ENCODE data around the gene DHRS3. TPM values are rescaled to one million over a fixed set of nuclear protein-coding genes. Genes with fewer than 3 reads are reported as not detected.
"Not testable (repeated sequence)": the region's sequence is repeated elsewhere in the genome, so short reads cannot be mapped to it uniquely, and the experiment has no call there.

DHRS3 gene
- total RNA-seq, 1 donor from 2014 or later, result 214 TPM

DNA sequence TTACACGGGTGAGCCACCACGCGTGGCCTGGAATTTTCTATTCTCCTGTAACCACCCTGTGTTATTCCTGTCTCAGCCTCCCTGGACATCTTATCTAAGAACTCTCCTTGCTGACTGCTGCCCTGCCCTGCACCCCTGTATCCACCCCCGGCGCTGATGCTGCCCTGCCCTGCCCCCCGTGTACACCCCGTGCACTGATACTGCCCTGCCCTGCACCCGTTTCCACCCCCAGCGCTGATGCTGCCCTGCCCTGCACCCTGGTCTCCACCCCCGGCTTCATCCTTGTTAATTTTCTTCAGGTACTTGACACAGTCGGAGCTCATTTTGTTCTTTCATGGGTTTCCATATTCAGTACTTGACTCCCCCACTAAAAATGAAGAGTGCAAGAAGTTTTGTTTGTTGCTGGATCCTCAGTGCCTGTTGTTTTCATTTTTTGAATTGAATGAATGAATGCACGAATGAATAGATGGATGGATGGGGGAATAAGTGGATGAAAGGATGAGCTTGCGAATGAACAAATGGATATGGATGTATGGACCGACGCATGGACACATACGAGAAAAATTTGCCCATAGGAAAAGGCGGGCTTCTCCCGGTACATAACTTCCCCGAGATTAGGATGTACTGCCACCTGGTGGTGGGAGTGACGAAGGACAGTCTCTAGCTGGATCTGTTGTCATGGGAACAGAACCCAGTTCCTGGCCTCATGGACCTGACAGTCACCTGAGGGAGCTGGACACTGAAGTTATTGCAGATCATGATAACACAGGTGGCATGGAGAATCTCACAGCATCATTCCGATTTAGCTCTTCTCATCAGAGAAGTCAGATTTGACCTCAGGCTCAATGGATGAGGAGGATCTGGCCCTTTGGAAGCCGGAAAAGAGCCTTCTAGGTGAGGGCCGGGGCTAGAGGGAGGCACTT, 40.8 kb upstream of the DHRS3 start:
- H3K9me3 Mint-ChIP-seq (ENCODE audit: low read depth), result peaks cover 14% of the 10 kb centered on the region
- peaks cover 26% of the 10 kb centered on the region for H3K4me1 Mint-ChIP-seq (ENCODE audit: low read depth)
- no peak overlapping the region for H3K4me3 Mint-ChIP-seq (ENCODE audit: low read depth)
- DNase-seq (ENCODE audit: low spot score, unreplicated experiment), result peak; percentile 65
- H3K36me3 Mint-ChIP-seq (ENCODE audit: insufficient read depth), result peaks cover 6% of the 10 kb centered on the region
- TF ChIP-seq, protein P1, sequence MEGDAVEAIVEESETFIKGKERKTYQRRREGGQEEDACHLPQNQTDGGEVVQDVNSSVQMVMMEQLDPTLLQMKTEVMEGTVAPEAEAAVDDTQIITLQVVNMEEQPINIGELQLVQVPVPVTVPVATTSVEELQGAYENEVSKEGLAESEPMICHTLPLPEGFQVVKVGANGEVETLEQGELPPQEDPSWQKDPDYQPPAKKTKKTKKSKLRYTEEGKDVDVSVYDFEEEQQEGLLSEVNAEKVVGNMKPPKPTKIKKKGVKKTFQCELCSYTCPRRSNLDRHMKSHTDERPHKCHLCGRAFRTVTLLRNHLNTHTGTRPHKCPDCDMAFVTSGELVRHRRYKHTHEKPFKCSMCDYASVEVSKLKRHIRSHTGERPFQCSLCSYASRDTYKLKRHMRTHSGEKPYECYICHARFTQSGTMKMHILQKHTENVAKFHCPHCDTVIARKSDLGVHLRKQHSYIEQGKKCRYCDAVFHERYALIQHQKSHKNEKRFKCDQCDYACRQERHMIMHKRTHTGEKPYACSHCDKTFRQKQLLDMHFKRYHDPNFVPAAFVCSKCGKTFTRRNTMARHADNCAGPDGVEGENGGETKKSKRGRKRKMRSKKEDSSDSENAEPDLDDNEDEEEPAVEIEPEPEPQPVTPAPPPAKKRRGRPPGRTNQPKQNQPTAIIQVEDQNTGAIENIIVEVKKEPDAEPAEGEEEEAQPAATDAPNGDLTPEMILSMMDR (IDR thresholded peaks at IDR 0.05; ENCODE audit: unreplicated experiment), result peak; percentile 91
- no peaks in the 10 kb centered on the region for H3K27me3 Mint-ChIP-seq
- H3K27ac Mint-ChIP-seq, result peak overlapping the region; percentile 64

DNA sequence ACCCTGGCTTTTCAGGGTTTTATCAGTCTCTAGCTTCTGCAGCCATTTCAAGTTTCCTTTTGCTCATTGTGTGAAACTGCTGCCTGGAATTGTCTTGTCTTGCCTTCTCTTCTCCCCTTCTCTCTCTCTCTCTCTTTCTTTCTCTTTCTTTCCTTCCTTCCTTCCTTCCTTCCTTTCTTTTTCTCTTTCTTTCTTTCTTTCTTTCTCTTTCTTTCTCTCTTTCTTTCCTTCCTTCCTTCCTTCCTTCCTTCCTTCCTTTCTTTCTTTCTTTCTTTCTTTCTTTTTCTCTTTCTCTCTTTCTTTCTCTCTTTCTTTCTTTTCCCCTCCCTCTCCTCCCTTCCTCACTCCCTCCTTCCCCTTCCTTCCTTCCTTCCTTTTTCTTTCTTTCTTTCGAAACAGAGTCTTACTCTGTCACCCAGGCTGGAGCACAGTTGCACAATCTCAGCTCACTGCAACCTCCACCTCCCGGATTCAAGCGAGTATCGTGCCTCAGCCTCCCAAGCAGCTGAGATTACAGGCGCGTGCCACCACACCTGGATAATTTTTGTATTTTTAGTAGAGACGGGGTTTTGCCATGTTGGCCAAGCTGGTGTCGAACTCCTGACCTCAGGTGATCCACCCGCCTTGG, 40.0 kb upstream of the DHRS3 start:
- H3K4me3 Mint-ChIP-seq (ENCODE audit: low read depth); DNase-seq (ENCODE audit: low spot score, unreplicated experiment); H3K36me3 Mint-ChIP-seq (ENCODE audit: insufficient read depth); H3K27me3 Mint-ChIP-seq: not testable (repeated sequence)
- Mint-ChIP-seq H3K4me1 (ENCODE audit: low read depth) (peaks cover 30% of the 10 kb centered on the region), H3K9me3 (ENCODE audit: low read depth) (peaks cover 14% of the 10 kb centered on the region), H3K27ac (peak overlapping the region; percentile 64)

DNA sequence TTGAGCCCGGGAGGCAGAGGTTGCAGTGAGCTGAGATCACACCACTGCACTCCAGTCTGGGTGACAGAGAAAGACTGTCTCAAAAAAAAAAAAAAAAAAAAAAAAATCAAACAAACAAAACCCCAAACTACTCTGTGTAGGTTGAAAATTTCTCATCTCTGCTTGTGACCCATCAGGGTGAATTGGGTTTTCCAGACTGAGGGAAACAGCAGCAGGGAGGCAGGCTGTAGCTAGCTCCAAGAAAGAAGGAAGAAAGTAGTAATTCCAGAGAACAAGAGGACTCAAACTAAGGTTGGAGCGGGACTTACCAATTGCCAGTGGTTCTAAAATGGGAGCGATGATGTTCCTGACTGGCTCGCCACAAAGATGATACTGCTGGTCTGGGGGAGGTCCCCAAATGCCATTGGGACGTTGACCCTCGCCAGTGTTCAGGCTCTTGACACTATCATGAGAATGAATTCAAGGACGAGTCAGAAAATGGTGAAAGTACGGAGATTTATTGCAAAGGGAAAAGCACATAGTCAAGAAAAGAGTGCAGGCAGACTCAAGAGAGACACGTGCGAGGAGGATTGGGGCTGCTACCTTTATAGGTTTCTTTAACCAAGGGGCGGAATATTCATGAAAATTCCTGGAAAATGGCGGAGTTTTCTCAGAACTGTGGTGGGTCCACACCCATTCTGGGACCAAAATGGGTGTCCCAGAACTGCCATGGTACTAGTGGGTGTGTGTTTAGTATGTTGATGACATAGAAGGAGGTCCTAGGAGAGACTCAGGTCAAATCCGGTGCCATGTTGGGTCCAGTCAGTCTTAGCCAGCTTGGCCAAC, 39.3 kb upstream of the DHRS3 start:
- TF ChIP-seq, protein P1 (IDR thresholded peaks at IDR 0.05; ENCODE audit: unreplicated experiment), result no peak
- Mint-ChIP-seq H3K4me3 (ENCODE audit: low read depth) (no peak overlapping the region), H3K27ac (peak overlapping the region; percentile 80), H3K4me1 (ENCODE audit: low read depth) (peaks cover 33% of the 10 kb centered on the region), H3K36me3 (ENCODE audit: insufficient read depth) (peaks cover 9% of the 10 kb centered on the region), H3K9me3 (ENCODE audit: low read depth) (peaks cover 14% of the 10 kb centered on the region), H3K27me3 (no peaks in the 10 kb centered on the region)
- no peak for DNase-seq (ENCODE audit: low spot score, unreplicated experiment)

DNA sequence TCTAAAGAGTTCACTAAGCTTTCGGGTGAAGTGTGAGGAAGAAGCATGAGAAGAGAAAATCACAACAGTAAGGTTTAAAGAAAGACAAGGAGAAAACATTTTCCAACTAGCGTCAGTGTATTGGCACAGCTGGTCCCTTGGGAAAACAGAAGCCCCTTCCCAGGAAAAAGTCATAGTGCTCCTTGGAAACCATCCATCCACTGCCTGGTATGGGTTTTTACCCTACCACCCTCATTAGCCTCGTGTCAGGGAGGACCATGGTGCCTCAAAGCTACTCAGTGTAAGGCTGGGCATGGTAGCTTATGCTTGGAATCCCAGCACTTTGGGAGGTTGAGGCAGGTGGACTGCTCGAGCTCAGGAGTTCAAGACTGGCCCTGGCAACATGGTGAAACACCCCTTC, 38.6 kb upstream of the DHRS3 start:
- Mint-ChIP-seq H3K4me3 (ENCODE audit: low read depth) (no peak overlapping the region), H3K9me3 (ENCODE audit: low read depth) (peaks cover 11% of the 10 kb centered on the region), H3K27me3 (no peaks in the 10 kb centered on the region), H3K4me1 (ENCODE audit: low read depth) (peaks cover 34% of the 10 kb centered on the region), H3K36me3 (ENCODE audit: insufficient read depth) (peaks cover 9% of the 10 kb centered on the region), H3K27ac (peak overlapping the region; percentile 71)
- TF ChIP-seq, protein P1 (IDR thresholded peaks at IDR 0.05; ENCODE audit: unreplicated experiment), result no peak
- DNase-seq (ENCODE audit: low spot score, unreplicated experiment), result no peak

DNA sequence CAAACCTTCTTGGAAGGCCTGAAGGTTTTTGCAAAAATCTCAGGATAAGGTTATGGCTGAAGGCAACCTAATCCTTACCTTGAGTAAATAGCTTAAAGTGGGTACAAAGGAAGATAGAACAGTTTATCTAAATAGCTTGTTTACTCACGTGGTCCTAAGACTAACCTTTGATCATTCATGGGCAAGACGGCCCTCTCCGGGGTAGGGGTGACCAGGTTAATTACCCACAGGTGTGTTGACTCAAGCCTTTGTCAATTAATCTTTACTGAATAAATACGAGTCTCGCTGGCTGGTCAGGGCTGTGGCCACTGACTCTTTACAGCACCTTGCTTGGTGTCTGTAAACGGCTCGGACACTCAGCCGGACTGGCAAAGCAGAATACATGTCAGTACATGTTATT, 36.6 kb upstream of the DHRS3 start:
- H3K4me1 Mint-ChIP-seq (ENCODE audit: low read depth), result peaks cover 41% of the 10 kb centered on the region
- DNase-seq (ENCODE audit: low spot score, unreplicated experiment), result peak; percentile 46

More for the DNA sequence above, 36.6 kb upstream of the DHRS3 start:
- Mint-ChIP-seq H3K27me3 (no peaks in the 10 kb centered on the region), H3K27ac (peak overlapping the region; percentile 95), H3K36me3 (ENCODE audit: insufficient read depth) (peaks cover 11% of the 10 kb centered on the region), H3K9me3 (ENCODE audit: low read depth) (peaks cover 15% of the 10 kb centered on the region), H3K4me3 (ENCODE audit: low read depth) (peak overlapping the region; percentile 0)
- TF ChIP-seq, protein P1 (IDR thresholded peaks at IDR 0.05; ENCODE audit: unreplicated experiment), result no peak

All from progenitor cell of endocrine pancreas (in vitro differentiated cells).